ENCODE data around the gene MSL3B.
"Not testable (repeated sequence)": the region's sequence is repeated elsewhere in the genome, so short reads cannot be mapped to it uniquely, and the experiment has no call there.

Gene MSL3B

GRCh38 chr2:233867993-233868532, at the start of gene MSL3B:
Gene MSL3B, minus strand, starts transcription at chr2:233868386.
- peak; percentile 46 for DNase-seq

GRCh38 chr2:233917116-233917515, 48.9 kb upstream of the MSL3B start, which contains the start of gene TRPM8:
Gene TRPM8, plus strand, starts transcription at chr2:233917373. Its CDS starts 9,165 bp downstream, at chr2:233926538.
- DNase-seq = no peak

GRCh38 chr2:233915128-233915527, 46.9 kb upstream of the MSL3B start:
- no peak for DNase-seq

- peak; percentile 15 for DNase-seq
These were observed 44.7 kb upstream of the MSL3B start for GRCh38 chr2:233912691-233913423.

GRCh38 chr2:233907627-233908026, 39.4 kb upstream of the MSL3B start:
- DNase-seq = no peak

- DNase-seq = no peak
These were observed 37.8 kb upstream of the MSL3B start for GRCh38 chr2:233905945-233906344.

- DNase-seq = no peak
These were observed 33.7 kb upstream of the MSL3B start for GRCh38 chr2:233901884-233902283.

GRCh38 chr2:233901367-233901766, 33.2 kb upstream of the MSL3B start:
- DNase-seq = no peak

GRCh38 chr2:233896253-233896652, 28.1 kb upstream of the MSL3B start:
- not testable (repeated sequence) for DNase-seq

- no peak for DNase-seq
These were observed 24.6 kb upstream of the MSL3B start for GRCh38 chr2:233892793-233893192.

GRCh38 chr2:233882353-233882752, 14.2 kb upstream of the MSL3B start:
- DNase-seq = no peak

- not testable (repeated sequence) for DNase-seq
These were observed 3.9 kb upstream of the MSL3B start for GRCh38 chr2:233872125-233872524.

- no peak for DNase-seq
These were observed 3.2 kb upstream of the MSL3B start for GRCh38 chr2:233871432-233871831.

- no peak for DNase-seq
These were observed 1.7 kb downstream of the MSL3B start for GRCh38 chr2:233866479-233866878.

GRCh38 chr2:233865838-233866237, 2.3 kb downstream of the MSL3B start:
- no peak for DNase-seq

- no peak for DNase-seq
These were observed 5.9 kb downstream of the MSL3B start for GRCh38 chr2:233862261-233862768.

- DNase-seq = no peak
These were observed 9.9 kb downstream of the MSL3B start for GRCh38 chr2:233858331-233858730.

GRCh38 chr2:233857511-233858141, 10.6 kb downstream of the MSL3B start:
- DNase-seq = no peak

GRCh38 chr2:233856184-233856583, 12.0 kb downstream of the MSL3B start:
- DNase-seq = no peak

GRCh38 chr2:233855345-233855744, 12.8 kb downstream of the MSL3B start:
- no peak for DNase-seq

- DNase-seq = peak; percentile 93
These were observed 13.8 kb downstream of the MSL3B start, which contains the start of gene HJURP for GRCh38 chr2:233854241-233854981. Gene HJURP, minus strand, starts transcription at chr2:233854535. Its CDS starts 35 bp downstream, at chr2:233854500.

- no peak for DNase-seq
These were observed 14.3 kb downstream of the MSL3B start for GRCh38 chr2:233853883-233854240.

GRCh38 chr2:233853353-233853752, 14.8 kb downstream of the MSL3B start:
- no peak for DNase-seq

Measured in hindlimb muscle (tissue), 1 donor.